CD4-positive, alpha-beta T cell treated with Interleukin-17A for 1 hour (primary cell): Measurements from ENCODE around the gene BICRA.
A peak's percentile ranks its signal among the peaks of the same experiment; 100 is the strongest.
"Not testable (repeated sequence)": the region's sequence is repeated elsewhere in the genome, so short reads cannot be mapped to it uniquely, and the experiment has no call there.

Source experiments
- DNase-seq: peaks from one replicate; pipeline ENCODE4 v3.0.0-alpha.2; 2020

Gene BICRA

DNA sequence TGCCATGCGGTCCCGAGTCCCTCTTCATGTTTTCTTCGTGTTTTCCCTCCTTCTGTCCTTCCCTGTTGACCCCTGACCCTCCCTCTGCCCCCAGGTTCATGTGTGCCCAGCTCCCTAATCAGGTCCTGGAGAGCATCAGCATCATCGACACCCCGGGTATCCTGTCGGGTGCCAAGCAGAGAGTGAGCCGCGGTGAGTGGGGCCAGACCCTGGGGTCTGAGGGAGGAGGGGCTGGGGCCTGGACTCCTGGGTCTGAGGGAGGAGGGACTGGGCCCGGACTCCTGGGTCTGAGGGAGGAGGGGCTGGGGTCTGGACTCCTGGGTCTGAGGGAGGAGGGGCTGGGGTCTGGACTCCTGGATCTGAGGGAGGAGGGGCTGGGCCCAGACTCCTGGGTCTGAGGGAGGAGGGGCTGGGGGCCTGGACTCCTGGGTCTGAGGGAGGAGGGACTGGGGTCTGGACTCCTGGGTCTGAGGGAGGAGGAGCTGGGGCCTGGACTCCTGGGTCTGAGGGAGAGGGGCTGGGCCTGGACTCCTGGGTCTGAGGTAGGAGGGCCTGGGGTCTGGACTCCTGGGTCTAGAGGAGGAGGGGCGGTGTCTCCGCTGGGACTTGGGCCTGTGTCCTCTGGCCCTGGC lies 109.6 kb downstream of the BICRA start:
- not testable (repeated sequence) for DNase-seq

DNA sequence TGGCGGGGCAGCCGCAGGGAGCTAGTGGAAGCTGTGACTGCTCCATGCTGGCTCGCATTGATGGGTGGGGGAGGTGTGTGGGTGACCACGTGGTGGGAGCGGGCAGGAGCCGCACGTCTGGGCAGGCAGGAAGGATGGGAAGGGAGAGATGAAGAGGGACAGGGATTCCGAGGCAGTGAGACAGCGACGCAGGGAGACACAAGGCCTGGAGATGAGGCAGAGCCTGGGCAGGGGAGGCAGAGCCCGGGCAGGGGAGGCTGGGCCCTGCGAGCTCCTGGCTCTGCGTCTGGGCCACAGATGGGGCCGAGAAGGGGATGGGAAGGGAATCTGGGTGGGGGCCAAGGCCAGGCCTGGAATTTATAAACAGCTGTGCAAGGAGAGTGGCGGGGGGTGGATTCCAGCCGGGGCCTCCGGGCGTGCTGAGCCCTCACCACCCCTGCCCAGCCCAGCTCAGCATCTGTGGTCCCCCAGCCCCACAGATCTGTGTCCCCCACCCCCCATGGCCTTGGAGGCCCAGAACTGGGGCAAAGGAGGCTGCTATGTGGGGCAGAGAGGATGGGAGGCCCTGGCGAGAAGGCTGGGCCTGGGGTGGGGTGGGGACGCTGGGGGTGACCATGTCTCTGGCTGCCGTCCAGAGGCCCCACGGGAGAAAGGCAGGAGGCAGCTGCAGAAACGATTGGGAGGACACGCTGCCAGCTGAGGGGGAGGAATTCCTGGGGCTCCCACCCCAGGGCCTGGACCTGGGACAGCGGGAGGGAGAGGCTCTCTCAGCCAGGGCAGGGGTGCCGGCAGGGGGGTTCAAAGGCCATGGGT lies 110.3 kb downstream of the BICRA start:
- DNase-seq = no peak

DNA sequence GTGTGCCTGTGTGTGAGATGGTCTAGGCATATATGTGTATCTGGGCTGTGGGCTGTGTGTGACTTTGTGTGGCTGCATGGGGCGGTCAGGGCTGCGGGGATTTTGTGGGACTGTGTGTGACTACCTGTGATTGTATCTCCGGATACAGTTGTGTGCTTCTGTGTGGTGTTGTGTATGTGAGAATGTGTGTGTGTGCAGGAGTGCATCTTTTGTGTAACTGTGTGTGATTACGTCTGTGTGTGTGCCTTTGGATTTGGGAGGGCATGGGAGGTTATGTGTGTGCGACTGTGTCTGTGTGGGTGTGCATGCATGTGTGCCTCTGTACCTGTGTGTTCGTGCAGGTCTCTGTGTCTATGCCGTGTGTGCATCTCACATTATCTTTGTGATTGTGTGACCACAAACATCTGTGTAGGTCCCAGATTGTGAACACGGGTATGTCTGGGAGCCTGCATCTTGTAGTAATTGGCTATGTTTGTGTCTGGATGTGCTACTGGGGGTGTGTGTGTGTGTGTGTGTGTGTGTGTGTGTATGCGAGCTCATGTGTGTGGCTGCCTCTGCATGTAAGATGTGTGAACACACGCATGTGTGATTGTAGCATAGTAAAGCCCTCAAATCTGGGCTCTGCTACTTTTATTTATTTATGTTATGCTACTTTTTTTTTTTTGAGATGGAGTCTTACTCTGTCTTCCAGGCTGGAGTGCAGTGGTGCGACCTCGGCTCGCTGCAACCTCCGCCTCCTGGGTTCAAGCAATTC lies 111.9 kb downstream of the BICRA start:
- DNase-seq = no peak

DNA sequence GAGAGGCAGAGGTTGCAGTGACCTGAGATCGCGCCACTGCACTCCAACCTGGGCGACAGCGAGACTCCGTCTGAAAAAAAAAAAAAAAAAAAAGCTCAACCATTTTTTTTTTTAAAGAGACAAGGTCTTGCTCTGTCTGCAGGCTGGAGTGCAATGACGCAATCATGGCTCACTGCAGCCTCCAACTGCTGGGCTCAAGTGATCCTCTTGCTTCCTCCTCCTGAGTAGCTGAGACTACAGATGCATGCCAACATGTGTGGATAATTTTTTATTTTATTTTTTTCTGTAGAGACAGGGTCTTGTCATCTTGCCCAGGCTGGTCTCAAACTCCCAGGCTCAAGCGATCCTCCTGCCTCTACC lies 114.6 kb downstream of the BICRA start:
- DNase-seq = no peak

DNA sequence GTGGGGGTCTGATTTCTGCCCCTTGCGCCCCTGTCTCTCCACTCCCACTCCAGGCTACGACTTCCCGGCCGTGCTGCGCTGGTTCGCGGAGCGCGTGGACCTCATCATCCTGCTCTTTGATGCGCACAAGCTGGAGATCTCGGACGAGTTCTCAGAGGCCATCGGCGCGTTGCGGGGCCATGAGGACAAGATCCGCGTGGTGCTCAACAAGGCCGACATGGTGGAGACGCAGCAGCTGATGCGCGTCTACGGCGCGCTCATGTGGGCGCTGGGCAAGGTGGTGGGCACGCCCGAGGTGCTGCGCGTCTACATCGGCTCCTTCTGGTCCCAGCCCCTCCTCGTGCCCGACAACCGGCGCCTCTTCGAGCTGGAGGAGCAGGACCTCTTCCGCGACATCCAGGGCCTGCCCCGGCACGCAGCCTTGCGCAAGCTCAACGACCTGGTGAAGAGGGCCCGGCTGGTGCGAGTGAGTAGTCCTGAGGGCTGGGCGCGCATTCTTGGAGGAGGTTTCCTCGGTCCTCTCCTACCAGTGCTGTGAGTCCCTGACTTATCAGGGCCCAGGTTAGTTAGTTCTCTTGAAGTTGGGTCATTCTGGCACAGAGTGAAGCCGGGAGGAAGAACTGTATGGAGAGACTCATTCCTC lies 116.9 kb downstream of the BICRA start:
- no peak for DNase-seq

DNA sequence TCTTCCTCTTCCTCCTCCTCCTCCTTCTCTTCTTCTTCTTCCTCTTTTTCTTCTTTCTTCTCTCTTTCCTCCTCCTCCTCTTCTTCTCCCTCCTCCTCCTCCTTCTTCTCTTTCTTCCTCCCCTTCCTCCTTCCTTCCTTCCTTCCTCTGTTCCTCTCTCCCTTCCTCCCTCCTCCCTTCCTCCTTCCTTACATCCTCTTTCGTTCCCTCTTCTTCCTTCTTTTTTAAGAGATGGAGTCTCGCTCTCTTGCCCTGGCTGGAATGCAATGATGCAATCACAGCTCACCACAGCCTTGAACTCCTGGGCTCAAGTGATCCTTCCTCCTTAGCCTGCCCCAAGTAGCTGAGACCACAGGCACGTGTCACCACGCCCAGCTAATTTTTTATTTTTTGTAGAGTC lies 117.5 kb downstream of the BICRA start:
- no peak for DNase-seq

DNA sequence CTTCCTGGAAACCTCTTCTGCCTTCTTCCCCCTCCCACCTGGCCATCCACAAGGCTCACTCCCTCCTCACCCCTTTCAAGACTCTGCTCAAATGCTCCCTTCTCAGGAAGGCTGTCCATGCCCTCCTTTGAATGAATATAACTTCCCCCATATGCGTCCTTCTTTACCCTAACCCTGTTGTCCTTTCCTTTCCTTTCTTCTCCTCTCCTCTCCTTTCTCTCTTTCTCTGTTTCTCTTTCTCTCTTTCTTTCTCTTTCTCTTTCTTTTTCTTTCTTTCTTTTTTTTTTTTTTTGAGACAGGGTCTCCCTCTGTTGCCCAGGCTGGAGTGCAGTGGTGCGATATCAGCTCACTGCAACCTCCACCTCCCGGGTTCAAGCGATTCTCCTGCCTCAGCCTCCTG lies 119.4 kb downstream of the BICRA start:
- DNase-seq = not testable (repeated sequence)

DNA sequence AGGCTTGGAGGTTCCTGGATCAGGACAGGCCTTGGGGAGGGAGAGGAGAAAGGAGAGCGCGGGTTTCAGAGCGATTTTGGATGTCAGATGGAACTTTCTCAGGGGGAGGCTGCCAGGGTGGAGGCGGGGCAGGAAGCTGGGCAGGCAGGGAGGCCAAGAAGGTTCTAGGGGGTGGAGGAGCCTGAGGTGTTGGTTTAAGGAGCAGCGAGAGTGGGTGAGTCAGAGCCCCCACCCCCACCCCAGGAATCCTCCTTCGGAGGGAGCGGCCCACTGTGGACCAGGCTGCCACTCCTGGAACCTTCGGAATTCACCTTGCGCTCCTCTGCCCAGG lies 120.5 kb downstream of the BICRA start:
- no peak for DNase-seq

DNA sequence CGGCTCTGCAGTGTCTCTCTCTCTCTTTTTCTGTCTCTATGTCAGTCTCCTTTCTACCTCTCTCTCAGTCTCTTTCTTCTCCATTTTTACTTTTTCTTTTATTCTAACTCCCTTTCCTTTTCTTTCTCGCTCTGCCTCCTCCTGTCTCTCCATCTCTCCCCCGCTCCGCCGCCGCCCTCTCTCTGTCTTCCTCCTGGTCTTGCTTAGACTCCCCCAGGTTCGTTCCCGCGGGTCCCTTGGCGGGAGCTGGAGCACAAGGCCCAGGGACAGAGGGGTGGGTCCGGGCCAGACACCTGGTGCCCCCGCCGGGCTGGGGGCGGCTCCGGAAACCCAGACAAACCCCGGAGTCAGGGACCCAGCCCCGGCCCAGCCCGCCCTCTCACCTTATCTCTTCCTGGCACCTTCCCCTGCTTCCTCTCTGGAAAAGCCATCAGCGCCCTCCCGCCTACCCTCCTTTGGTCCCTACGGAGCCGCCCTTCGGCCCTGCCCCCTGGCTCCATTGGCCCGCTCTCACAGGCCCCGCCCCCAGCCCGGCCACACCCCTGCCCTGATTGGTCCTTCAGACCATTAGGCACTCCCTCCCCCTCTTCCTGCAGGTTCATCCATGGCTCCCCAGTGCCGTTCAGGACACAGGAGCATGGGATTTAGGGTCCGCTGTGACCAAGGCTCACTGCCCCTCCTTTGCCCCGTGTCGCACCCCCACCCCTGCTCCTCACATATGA lies 121.0 kb downstream of the BICRA start:
- DNase-seq = peak; percentile 14

DNA sequence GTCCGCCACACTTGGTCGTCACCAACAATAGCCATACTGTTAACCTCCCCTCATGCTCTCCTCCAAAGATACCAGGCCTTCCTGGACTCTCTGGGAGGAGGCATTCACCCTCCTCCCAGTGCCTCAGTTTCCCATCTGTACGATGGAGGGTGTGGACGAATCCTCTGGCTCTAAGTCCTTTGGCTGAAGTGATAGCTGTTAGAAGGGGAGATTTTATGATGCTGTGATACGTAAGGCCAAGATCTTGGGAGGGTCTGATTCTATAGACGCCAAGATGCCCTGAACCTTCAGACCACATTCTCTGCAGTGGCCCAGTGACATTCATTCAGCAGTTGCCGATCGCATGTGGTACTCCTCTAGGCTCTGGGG lies 121.6 kb downstream of the BICRA start:
- no peak for DNase-seq

DNA sequence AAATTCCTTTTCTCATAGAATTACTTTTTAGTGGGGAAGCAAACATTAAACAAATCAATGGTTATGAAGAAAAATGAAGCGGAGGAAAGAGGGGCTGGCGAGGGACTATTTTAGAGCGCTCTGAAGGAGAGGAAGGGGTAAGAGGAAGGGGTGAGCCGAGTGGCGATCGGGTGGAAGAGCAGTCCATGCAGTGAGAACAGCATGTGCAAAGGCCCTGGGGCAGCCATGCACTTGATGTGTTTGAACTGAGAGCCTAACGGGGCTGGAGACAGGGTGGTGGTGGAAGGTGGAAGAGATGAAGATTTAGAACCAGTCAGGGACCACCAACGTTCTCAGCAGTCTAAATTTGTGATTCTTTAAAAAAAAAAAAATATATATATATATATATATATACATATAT lies 122.0 kb downstream of the BICRA start:
- DNase-seq = no peak

DNA sequence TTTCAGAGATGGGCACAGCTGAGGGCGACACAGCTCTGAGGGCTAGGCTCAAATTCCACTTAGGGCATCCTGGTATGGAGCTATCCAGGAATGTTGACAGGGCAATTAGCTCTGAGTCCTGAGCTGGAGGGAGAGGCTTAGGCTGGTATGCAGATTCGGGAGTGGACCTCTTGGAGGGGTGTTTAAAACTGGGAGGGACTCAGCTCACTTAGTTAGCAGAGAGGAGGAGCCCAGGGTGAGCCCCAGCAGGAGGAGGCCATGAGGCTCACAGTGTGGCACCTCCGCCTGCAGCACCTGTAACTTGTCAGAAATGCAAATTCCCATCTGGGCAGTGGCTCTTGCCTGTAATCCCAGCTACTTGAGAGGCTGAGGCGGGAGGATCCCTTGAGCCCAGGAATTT lies 126.2 kb downstream of the BICRA start:
- DNase-seq = no peak

DNA sequence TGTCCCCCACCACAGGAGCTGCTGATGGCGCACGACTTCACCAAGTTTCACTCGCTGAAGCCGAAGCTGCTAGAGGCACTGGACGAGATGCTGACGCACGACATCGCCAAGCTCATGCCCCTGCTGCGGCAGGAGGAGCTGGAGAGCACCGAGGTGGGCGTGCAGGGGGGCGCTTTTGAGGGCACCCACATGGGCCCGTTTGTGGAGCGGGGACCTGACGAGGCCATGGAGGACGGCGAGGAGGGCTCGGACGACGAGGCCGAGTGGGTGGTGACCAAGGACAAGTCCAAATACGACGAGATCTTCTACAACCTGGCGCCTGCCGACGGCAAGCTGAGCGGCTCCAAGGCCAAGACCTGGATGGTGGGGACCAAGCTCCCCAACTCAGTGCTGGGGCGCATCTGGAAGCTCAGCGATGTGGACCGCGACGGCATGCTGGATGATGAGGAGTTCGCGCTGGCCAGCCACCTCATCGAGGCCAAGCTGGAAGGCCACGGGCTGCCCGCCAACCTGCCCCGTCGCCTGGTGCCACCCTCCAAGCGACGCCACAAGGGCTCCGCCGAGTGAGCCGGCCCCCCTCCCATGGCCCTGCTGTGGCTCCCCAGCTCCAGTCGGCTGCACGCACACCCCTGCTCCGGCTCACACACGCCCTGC lies 132.1 kb downstream of the BICRA start:
- DNase-seq = no peak

DNA sequence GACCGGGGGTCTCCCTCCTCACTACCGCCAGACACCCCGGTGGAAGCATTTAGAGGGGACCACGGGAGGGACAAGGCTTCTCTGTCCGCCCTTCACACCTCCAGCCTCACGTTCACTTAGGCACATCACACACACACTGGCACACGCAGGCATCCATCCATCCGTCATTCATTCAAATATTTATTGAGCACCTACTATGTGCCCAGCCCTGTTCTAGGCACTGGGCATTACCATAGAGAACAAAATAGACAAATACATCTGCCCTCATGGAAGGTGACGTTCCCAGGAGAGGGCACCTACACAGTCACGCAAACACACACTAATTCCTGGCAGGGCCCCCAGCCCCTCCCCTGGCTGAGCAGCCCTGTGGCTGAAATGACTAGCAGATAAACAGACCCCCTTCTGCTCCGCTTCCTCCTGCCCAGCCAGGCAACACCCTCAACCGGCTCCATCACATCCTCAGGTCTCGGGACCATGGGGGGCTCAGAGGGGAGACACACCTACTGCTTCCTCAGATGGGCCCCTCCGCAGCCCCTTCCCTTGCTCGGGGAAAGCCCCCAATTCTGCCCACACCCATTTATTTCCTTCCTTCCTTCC lies 132.7 kb downstream of the BICRA start:
- no peak for DNase-seq

DNA sequence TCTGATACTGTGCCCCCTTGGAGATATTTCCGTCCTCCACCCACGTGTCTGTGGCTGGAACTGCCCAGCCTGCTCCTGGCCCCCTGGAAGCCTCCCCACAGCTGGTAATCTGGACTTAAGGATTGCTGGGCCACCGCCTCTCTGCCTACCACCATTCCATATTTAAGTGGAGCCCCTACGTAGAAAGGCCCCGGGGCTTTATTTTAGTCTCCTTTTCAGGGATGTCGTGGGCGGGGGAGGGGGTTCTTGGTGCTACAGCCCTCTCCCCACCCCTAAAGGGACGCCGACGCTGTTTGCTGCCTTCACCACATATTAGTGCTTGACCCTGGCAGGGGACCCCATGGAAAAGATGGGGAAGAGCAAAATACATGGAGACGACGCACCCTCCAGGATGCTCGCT lies 133.7 kb downstream of the BICRA start:
- no peak for DNase-seq

DNA sequence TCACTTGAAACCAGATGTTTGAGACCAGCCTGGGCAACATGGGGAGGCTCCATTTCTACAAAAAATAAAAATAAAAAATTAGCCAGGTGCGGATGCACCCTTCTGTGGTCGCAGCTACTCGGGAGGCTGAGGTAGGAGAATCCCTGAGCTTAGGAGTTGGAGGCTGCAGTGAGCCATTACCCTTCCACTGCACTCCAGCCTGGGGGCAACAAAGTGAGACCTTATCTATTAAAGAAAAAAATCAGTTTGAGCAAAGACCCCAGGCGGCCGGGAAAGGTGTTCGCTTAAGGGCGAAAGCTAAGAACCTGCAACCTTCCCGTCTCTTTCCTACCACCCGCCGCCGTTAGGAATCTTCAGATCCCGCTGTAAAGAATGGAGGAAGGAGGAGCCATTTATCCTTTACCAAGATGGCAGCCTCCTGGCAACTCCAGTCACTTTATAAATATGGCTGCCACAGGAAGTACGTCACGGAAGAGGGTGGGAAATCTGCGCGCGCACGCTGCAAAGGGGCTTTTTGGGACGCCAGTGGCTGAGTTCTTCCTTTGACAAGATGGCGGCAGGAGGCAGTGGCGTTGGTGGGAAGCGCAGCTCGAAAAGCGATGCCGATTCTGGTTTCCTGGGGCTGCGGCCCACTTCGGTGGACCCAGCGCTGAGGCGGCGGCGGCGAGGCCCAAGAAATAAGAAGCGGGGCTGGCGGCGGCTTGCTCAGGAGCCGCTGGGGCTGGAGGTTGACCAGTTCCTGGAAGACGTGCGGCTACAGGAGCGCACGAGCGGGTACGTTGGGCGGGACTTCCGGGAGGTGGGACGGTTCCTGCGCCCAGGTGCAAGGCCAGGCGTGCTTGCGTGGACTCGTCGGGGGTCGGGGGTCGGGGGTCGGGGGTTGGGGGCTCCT lies 136.3 kb downstream of the BICRA start, which contains the start of gene NOP53:
NOP53 (plus strand) TSS at position 537 of the 892 bp plus-strand sequence; CDS start at position 551, 14 bp downstream.
- DNase-seq = peak; percentile 98

DNA sequence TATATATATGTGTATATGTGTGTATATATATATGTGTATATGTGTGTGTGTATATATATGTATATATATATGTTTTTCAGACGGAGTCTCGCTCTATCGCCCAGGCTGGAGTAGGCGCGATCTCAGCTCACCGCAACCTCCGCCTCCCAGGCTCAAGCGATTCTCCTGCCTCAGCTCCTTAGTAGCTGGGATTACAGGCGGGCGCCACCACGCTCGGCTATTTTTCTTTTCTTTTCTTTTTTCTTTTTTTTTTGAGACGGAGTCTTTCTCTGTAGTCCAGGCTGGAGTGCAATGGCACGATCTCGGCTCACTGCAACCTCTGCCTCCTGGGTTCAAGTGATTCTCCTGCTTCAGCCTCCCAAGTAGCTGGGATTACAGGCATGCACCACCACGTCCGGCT lies 137.2 kb downstream of the BICRA start:
- DNase-seq = not testable (repeated sequence)

DNA sequence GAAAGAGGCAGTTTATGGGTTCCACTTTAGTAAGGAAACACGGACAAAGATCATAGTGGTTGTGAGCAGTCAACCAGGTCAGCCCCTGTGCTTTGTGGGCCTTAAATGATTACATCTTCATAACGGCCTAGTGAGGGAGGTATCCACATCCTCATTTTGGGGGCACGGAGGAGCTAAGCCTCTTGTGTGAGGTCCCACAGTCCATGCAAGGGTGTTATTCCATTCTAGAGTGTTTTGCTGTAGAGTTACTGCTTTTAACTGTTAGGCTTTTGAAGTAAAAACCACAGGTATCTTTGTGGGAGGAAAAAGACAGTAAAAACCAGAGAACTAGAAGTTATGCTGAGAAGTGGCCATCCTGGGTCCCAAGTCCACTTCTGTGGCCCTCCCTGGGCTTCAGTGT lies 140.4 kb downstream of the BICRA start:
- DNase-seq = no peak

DNA sequence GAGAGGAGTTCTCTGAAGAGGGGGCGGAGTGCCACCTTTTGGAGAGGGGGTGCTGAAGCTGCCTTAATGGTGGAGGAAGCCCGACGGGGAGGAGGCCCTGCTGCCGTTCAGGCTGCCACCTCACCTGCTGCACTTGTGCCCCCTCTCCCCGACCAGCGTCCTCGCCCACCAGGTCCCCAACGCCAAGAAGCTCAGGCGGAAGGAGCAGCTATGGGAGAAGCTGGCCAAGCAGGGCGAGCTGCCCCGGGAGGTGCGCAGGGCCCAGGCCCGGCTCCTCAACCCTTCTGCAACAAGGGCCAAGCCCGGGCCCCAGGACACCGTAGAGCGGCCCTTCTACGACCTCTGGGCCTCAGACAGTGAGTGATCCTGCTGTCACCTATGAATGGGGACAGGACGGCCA lies 141.8 kb downstream of the BICRA start:
- no peak for DNase-seq

DNA sequence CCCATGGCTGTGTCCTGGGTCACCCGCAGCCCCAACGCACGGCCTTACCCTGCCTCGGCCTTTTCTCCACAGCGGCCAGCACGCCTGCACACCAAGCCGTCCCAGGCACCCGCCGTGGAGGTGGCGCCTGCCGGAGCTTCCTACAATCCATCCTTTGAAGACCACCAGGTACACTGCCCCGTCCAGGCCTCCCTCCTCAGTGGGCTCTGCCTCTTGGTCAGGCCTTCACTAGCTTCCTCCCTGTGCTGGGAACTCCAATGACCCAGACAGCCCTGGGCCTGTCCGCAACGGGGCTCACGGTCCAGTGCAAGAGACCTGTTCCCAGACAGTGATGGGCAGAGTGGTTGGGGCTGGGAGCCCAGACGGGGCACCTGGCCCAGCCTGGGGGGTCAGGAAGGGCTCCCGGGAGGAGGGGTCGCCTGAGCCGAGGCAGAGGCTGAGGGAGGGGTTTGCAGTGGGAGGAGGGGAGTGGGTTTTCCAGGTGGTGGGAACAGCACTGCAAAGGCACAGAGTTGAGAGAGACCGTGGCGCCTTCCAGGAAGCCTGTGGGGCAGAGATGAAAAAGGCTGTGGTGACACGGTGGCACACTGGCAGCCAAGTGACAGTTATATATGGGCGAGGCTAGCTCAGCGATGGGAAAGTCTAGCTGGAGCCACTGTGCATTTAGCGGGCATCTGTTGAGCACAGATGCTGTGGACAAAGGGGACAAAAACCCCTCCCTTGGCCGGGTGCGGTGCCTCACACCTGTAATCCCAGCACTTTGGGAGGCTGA lies 143.7 kb downstream of the BICRA start:
- no peak for DNase-seq
